Right kidney (tissue), 1 donor: Measurements from ENCODE around the gene STXBP1.
"Not testable (repeated sequence)": the region's sequence is repeated elsewhere in the genome, so short reads cannot be mapped to it uniquely, and the experiment has no call there.

Experiments
- DNase-seq: peaks from one replicate; pipeline ENCODE4 v3.0.0-alpha.2; 2016

STXBP1 gene

GRCh38 chr9:127612939-127613582 lies 984 bp downstream of the STXBP1 start:
- DNase-seq: peak; percentile 81

- no peak for DNase-seq
Observed at GRCh38 chr9:127613583-127613954, 1.5 kb downstream of the STXBP1 start.

GRCh38 chr9:127614961-127615360 lies 2.9 kb downstream of the STXBP1 start:
- no peak for DNase-seq

GRCh38 chr9:127621339-127621970 lies 9.4 kb downstream of the STXBP1 start:
- DNase-seq: not testable (repeated sequence)

GRCh38 chr9:127626752-127627493 lies 14.8 kb downstream of the STXBP1 start:
- DNase-seq: no peak

GRCh38 chr9:127627494-127627855 lies 15.4 kb downstream of the STXBP1 start:
- no peak for DNase-seq

- DNase-seq: no peak
Observed at GRCh38 chr9:127628758-127629467, 16.8 kb downstream of the STXBP1 start.

GRCh38 chr9:127629468-127630081 lies 17.5 kb downstream of the STXBP1 start:
- DNase-seq: no peak

GRCh38 chr9:127633216-127633862 lies 21.3 kb downstream of the STXBP1 start:
- no peak for DNase-seq

- no peak for DNase-seq
Observed at GRCh38 chr9:127634021-127634420, 21.9 kb downstream of the STXBP1 start.

GRCh38 chr9:127634698-127635097 lies 22.6 kb downstream of the STXBP1 start:
- no peak for DNase-seq

- DNase-seq: no peak
Observed at GRCh38 chr9:127635201-127635735, 23.2 kb downstream of the STXBP1 start.

GRCh38 chr9:127637322-127637847 lies 25.3 kb downstream of the STXBP1 start:
- no peak for DNase-seq

GRCh38 chr9:127640908-127641545 lies 28.9 kb downstream of the STXBP1 start:
- no peak for DNase-seq

- peak; percentile 23 for DNase-seq
Observed at GRCh38 chr9:127642082-127642740, 30.1 kb downstream of the STXBP1 start.

GRCh38 chr9:127644146-127644827 lies 32.2 kb downstream of the STXBP1 start:
- DNase-seq: no peak

GRCh38 chr9:127644943-127645342 lies 32.9 kb downstream of the STXBP1 start:
- DNase-seq: no peak

- DNase-seq: no peak
Observed at GRCh38 chr9:127647451-127647850, 35.4 kb downstream of the STXBP1 start.

GRCh38 chr9:127650518-127650917 lies 38.4 kb downstream of the STXBP1 start:
- DNase-seq: no peak
